ENCODE measurements around the gene XPR1.
A peak's percentile ranks its signal among the peaks of the same experiment; 100 is the strongest.

Gene XPR1

GRCh38 chr1:180916012-180916770, 284.4 kb downstream of the XPR1 start:
- DNase-seq (ENCODE audit: low read depth, low spot score): no peak

GRCh38 chr1:180916771-180917170, 284.9 kb downstream of the XPR1 start:
- no peak for DNase-seq (ENCODE audit: low read depth, low spot score)

DNA sequence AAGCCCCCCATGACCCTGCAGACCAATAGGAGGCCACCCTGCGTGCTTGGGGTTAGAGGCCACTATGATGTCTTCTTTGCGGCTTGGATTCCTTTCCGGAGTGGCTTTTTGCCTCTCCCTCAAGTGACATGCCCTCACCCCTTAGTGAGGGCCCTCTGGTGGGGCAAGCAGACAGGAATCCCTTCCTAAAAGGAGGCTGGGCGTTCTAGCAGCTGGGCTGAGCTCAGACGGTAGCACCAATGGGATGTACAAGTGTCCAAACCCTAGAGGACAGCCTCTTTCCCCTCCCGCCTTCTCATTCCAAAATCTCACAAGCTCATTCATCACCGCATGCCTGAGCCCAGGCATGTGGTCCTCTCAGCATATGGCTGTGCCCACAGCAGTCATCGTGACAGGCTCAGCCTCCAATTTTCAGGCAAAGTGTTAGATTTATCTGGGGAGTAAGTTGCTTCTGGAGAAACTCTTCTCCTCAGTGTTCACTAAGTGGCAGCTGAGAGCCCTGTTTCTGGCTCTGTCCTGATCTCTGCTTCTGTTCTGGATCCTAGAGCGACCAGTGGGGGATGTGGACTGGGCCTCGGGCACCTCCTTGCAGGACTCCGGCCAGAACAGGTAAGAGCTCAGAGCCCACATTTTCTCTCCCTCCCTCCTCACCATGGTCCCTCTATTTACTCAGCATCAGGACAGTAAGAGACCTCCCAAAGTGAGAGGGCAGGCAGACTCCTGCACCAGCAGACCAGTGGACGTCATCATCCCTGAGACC, 285.7 kb downstream of the XPR1 start:
- no peak for DNase-seq (ENCODE audit: low read depth, low spot score)

GRCh38 chr1:180918519-180918918, 286.7 kb downstream of the XPR1 start:
- DNase-seq (ENCODE audit: low read depth, low spot score): no peak

- no peak for DNase-seq (ENCODE audit: low read depth, low spot score)
These were observed 287.4 kb downstream of the XPR1 start for GRCh38 chr1:180919183-180919700.

- DNase-seq (ENCODE audit: low read depth, low spot score): no peak
These were observed 288.4 kb downstream of the XPR1 start for GRCh38 chr1:180920193-180920592.

DNA sequence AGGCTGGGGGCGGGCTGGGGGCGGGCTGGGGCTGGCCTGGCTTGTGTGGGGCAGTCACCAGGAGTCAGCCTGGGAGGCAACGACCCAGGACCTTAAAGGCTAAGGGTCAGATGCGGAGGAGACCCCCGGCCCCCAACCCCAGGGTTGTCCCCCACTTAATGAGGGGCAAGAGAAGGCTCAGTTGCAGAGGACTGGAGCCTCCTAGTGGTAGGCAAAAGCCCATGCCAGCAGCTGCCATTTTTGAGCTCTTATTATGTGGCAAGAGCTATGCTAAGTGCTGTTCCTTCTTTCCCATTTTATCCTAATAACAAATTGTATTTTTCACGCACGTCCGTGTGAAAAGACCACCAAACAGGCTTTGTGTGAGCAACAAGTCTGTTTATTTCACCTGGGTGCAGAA, 288.9 kb downstream of the XPR1 start:
- DNase-seq (ENCODE audit: low read depth, low spot score): no peak

GRCh38 chr1:180921386-180921785, 289.6 kb downstream of the XPR1 start:
- DNase-seq (ENCODE audit: low read depth, low spot score): no peak

DNA sequence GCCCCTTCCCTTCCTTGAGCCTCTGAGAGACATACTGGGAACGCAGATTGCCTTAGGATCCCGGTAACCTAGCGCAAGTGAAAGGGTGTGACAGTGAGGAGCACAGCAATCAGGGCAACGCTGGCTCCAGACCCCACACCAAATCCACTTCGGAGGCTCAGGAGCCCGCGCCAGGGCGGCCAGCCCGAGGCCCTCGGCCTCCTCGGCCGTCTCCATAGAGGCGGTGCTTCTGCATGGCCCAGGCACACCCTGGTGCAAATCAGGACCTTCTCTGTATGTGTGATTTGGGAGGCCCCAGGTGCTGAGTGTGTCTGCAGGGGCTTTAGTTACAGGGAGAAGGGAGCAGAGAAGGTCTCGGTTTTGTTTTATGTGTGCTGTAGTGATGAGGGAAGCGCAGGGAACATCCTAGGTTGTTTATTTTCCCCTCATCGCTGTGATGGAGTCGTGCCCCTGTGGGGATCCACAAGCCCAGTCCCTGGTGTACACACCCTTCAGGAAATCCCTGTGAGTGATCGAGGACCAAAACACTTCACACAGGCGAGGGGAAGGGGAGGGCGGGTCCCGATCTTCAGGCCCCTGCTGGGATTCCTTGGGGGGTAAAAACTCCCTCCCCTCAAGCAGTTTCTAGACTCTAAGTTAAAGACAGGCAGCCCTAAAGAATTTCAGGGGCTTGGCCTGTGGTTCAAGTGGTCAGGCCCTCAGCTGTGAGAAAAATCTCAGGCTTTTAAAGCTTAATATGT, 290.2 kb downstream of the XPR1 start:
- no peak for DNase-seq (ENCODE audit: low read depth, low spot score)

GRCh38 chr1:180922631-180923015, 290.8 kb downstream of the XPR1 start:
- no peak for DNase-seq (ENCODE audit: low read depth, low spot score)

DNA sequence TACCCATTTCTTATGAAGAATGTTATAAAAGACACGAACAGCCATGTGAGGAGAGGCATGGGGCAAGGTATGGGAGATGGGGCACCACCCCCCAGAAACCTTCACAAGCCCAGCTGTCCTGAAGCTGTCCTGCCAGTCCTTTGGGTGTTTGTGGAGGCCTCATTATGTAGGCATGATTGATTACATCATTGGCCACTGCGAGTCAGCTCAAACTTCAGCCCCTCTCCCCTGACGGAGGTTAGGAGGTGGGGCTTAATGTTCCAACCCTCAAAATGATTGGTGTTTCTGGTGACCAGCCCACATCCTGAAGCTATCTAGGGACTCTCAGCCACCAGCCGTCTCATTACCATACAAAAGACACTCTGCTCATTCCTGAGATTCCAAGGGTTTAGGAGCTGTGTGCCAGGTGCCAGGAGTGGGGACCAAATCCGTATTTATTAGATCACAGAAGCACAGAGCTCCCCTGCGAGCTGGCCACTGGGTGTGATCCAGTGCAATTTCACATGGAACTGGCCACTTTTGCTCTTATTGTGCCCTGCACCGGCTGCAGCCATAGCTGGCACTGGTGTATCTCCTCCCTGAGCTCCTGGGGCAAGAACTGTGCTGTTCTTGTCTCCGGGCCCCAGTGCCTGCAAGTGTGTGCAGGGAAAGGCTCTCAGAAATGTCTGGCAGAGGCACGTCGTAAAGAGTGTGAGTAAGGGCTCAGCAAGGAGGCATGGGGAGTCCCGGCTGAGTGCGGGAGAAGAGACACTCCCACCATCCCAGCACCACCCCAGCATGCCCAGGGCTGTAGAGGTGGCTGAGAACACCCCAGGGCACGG, 291.4 kb downstream of the XPR1 start:
- no peak for DNase-seq (ENCODE audit: low read depth, low spot score)

DNA sequence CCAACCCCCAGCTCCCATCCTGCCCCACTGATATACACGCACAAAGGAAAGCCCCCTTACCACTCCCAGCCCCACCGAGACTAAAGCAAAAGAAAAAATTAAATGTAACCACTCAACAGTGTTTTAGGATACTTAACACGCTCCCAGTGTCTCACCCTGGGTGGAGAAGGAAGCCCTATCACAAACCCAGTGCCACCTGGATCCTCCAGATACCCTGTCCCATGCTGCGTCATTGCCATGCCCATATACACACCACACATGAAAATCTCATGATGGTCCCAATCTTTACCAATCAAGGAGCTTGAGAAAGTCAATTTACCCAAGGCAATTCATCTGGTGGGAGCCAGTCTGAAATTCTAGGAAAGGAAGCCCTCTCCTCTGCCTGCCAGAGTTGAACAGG, 292.1 kb downstream of the XPR1 start:
- no peak for DNase-seq (ENCODE audit: low read depth, low spot score)

GRCh38 chr1:180924939-180925338, 293.1 kb downstream of the XPR1 start:
- no peak for DNase-seq (ENCODE audit: low read depth, low spot score)

GRCh38 chr1:180925471-180926051, 293.7 kb downstream of the XPR1 start:
- DNase-seq (ENCODE audit: low read depth, low spot score): no peak

- DNase-seq (ENCODE audit: low read depth, low spot score): peak; percentile 49
These were observed 294.6 kb downstream of the XPR1 start for GRCh38 chr1:180926164-180926981.

DNA sequence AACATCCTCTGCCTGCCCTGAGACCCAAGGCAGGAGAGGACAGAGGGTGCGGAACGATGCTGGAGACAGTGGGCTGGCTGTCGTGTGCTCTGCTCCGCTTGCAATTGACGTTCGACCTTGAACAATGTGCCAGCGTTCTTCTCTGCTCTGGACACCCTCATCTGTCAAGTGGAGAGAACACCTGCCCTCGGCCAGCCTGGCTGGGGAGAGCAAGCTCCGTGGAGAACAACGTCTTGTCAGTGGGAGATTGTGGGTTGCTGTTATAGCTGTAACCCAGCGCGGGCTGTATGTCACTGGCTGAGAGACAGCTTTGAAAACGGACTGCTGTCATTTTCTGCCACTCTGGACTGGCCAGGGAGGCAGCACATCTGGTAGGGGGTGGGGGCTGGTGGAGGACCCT, 295.5 kb downstream of the XPR1 start:
- DNase-seq (ENCODE audit: low read depth, low spot score): no peak

GRCh38 chr1:180927841-180928240, 296.0 kb downstream of the XPR1 start:
- no peak for DNase-seq (ENCODE audit: low read depth, low spot score)

- DNase-seq (ENCODE audit: low read depth, low spot score): no peak
These were observed 296.8 kb downstream of the XPR1 start for GRCh38 chr1:180928331-180929230.

DNA sequence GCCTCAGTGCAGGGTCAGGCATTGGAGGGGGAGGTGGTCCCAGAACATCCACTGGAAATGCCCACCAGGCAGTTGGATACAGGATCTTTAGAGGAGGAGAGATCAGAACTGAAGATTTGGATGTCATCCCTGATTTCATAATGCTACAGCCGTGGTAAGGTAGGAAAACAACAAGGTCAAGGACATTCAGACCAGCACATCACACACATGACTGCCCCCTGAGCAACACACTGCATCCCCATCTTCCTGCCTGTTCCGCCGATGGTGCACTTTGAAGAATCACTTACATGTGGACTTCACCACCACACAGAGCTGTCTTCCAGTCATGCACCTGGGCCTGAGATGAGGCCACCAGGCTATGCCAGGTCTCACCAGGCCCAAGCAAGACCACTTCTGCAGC, 297.6 kb downstream of the XPR1 start:
- no peak for DNase-seq (ENCODE audit: low read depth, low spot score)
